ENCODE measurements around the gene DDAH2.

Gene DDAH2

DNA sequence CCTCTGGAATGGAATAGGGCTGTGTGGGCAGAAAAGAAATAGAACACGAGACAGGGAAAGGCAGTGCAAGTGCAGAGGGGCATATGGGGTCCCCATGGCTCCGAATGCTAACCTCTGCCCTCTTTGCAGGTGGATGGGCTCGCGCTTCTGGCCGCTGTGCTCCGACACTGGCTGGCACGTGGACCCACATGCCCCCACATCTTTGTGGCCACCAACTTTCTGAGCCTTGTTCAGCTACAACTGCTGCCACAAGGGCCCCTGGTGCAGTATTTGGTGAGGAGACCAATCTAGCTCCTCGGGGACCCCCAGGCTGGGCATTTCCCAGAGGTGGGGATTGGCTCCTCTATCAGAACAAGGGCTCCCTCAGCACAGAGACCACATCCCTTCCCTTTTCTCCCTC is 32.2 kb upstream of the DDAH2 start:
- no peak for DNase-seq (ENCODE audit: low read depth)

DNA sequence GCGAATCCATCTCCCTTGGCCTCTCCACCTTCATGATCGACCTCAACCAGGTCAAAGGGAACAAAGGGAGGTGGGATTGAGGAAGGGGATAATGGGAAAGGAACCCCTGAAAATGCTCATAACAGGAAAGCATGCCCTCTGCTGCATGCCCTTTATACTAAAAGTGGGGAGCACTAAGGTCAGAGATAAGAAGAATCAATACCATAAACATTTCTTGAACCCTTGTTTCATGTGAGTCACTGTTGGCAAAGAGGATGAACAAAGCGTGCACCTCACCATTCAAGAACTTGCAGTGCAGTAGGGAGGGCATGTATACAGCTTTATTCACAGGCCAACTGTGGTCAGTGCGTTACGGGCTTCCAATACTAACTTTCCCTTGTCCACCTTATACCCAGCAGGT is 31.7 kb upstream of the DDAH2 start:
- DNase-seq (ENCODE audit: low read depth): no peak

DNA sequence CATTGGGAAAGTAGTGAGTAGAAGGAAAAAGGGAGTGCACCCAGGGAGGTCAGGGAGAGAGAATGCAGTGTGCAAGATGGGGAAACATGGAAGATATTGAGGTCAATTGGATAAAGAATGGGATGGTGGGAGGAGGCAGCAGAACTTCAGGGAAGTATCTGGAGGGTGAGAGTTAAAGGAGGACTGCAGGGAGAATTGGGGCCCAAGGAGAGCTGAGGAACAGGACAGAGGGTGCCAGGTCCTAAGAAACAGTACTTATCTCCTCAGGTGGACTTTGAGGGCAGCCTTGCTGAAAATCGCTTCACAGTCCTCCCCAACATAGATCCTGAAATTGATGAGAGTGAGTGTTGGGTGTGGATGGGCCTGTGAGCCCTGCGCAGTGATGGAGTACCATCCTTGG is 29.2 kb upstream of the DDAH2 start:
- no peak for DNase-seq (ENCODE audit: low read depth)

DNA sequence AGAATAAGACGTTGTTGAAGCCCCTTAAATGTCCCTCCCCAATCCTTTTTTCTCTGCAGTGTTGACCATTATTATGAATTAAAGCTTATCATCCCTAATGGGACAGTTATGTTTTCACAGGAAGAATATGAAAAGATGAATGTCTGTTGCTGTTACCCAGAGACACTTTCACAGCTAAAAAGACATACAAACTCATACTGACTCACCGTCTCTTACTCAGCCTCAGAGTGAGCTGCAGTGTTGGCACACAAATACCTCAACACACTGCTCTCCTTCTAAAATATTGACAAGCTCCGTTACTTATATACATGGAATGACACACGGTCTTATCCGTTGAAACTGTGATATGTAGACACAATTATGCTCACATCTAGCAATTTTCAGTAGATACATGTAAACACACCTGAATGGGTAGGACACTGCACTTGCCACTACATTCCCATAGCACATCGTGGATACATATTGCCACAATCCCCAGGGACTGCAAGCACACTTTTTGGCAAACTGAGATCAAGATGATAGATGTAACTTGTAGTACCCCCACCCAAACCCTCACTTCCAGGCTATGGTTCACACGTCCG is 23.7 kb upstream of the DDAH2 start:
- no peak for DNase-seq (ENCODE audit: low read depth)

DNA sequence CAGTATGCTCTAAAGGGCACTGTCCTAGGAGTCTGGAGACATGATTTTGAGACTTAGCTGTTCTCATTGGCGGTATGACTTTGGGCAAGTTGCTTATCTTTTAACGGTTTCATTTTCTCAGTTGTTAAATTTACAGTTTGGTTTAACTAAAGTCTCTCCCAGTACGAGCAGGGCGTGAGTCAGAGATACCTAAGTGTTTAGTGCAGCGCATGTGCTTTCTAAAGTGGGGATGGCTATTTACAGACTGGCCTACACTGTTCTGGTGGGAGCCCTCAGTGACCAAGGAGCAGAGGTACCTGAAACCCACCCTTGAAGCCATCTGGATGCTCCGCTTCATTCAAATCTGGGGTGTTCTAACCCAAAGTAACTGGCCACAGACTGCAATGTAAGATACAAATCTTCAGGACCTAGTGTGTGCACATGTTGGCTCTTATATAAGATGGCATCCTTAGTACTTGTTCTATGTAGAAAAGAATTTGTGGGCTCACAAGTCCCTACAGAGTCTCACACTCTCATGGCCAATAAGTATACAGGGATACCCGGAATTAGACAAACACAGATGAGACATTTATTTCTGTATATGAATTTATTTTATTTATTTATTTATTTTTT is 21.4 kb upstream of the DDAH2 start:
- no peak for DNase-seq (ENCODE audit: low read depth)

DNA sequence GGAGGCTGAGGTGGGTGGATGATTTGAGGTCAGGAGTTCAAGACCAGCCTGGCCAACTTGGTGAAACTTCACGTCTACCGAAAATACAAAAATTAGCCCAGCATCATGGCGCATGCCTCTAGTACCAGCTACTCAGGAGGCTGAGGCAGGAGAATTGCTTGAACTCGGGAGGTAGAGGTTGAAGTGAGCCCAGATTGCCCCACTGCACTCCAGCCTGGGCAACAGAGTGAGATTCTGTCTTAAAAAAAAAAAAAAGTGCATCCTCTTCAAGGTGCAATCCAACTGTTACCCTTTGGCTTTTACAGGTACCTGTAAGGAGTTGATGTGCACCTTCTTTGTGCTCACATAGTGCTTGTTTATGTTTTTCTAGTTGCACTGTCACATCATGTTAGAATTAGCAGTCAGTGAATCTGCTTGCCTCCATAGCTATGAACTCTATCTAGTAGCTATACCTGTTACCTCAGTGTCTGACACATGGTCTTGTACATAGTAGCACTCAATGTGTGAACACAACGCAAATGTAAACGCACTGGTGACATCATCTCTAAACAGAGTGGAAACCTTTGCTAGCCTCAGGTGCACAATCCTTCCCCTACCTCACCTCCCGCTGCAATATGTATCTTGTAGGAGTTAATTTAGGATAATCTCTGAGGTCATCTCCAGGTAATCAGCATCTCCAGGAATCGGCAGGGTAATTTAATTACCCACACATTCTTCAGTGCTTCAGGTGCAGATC is 20.4 kb upstream of the DDAH2 start:
- DNase-seq (ENCODE audit: low read depth): no peak

DNA sequence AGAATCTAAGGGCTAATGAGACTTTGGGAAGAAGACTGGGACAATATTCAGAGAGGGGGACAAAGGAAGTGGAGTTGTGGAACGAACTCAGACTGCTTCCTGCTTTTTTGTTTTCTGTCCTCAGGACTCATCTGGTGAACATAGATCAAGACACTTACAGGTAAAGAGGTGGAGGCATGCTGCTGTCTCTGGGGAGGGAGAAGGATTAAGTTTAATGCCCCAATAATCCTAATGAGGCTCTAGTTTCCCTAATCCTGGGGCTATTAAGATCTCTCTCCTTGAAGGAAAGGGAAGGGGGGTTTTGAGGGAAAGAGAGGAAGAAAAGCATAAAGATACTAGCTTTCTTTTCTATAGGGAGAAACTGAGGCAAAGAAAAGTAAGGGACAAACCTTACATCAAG is 15.3 kb upstream of the DDAH2 start:
- no peak for DNase-seq (ENCODE audit: low read depth)

DNA sequence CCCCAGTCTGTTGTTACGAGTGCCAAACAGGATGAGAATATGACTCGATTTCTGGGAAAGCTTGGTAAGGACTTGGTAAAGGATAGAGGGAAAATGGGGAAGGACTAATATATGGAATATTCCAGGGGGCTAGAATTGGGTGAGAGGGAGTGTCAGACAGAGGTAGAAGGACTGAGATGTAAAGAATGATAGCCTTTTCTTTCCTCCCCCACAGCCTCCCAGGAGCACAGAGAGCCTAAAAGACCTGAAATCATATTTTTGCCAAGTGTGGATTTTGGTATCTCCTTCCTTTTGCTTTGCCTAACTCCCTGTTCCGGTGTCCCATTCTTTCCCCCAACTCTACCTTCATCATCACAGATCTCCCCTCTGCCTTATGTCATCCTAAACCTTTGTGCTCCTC is 13.8 kb upstream of the DDAH2 start:
- DNase-seq (ENCODE audit: low read depth): no peak

DNA sequence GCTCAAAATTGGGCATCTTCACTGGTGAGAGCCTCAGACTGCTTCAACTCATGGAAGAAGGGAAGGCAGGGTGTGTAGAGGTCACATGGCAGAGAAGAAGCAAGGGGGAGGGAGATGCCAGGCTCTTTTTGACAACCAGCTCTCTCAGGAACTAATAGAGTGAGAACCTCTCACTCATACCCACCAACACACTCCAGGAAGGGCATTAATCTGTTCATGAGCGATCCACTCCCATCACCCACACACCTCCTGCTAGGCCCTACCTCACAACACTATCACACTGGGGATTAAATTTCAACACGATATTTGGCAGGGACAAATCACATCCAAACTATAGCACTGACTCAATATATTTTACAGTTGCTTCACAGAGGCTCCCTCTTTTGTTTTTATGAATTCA is 12.7 kb upstream of the DDAH2 start:
- no peak for DNase-seq (ENCODE audit: low read depth)

DNA sequence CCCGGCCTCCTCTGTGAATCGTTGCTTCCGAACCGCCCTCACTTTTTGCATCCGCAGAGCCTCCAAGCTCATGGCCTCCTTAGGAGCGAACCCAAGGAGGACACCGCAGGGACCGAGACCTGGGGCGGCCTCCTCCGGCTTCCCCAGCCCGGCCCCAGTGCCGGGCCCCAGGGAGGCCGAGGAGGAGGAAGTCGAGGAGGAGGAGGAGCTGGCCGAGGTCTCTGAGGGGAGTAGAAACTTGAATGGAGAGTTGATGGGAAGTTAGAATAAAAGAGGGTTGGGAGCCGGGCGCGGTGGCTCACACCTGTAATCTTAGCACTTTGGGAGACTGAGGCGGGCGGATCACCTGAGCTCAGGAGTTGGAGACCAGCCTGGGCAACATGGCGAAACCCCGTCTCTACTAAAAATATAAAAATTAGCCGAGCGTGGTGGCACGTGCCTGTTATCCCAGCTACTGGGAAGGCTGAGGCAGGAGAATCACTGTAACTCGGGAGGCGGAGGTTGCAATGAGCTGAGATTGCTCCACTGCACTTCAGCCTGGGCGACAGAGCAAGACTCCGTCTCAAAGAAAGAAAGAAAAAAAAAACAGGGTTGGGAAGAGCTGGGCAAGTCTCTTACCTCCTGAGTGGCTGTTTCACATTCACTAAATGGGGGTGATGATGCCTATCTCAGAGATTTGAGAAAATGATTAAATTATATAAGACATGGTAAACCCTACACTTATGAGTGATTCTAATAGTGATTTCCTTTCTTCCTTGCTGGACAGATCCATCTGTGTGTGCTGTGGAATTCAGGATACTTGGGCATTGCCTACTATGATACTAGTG is 11.5 kb upstream of the DDAH2 start:
- no peak for DNase-seq (ENCODE audit: low read depth)

DNA sequence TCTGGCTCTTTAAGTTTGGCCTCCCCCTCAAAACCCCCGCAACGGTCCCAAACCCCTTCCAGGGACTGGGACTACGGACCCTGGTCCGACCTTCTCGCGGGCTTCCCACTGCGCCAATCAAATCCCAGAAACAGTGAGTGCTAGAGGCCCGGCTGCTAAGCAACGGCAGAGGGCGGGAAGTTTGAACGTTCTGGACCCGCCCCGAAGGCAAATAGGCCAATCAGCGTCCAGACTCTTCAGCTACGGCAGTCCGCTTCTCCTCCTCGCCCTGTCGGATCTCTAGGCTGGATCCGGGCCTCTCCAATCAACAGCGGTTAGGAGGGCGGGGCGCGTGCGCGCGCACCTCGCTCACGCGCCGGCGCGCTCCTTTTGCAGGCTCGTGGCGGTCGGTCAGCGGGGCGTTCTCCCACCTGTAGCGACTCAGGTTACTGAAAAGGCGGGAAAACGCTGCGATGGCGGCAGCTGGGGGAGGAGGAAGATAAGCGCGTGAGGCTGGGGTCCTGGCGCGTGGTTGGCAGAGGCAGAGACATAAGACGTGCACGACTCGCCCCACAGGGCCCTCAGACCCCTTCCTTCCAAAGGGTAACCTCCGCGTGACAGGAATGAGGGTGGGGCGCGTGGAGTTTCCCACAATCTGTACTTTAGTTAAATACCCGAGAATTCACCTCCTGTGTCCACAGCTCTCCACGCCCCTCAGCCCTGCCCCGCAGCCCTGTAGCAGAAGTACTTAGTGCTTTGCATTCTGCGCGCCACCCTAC is 10.7 kb upstream of the DDAH2 start, which contains the start of gene MSH5:
Gene MSH5, plus strand, starts transcription at position 367 of the 758 bp plus-strand sequence. CDS start 462 bp downstream, outside the sequence.
- peak; percentile 91 for DNase-seq (ENCODE audit: low read depth)

DNA sequence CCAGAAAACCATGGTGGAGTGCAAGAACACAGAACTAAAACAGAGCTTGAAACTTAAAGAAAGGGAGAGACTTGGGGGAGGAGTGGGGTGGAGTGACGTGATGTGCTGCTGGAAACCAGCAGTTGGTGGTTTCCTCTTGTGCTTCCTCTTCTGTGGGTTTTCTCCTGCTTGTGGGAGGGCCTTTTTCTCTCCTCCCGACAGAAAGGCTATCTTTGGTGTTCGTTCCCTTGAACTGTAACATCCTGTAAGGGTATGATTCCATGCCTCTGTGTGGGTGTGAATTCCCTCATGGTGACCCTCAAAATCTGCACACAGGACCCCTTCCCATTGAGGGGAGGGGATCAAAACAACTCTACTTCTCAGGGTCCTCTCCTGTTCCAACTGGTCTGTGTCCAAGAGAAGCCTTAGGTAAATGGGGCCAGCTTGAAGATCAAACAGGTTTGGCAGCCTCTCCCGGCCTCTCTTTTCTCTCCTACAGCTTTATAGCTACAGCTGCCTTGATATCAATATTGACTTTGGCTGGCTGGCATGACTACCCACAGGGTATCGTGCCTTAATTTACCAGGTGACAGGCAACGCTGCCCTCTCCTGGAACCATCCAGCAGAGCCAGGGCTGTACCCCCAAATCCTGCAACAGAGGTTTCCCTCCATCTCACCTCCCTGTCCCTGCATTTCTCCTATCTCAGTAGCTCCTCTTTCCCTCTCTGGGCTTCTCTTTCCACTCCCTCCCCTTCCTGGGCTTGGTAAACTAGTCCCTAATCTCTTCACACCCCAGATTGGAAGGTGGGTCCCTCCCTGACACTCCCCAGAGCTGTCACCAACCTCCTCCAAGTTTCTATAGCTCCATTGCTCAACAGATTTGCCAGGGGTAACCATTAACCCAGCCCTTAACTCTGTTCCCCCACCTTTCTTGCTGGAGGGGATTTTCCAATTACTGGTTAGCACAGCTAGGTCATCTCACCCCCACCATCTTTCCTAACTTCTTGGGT is 9.2 kb upstream of the DDAH2 start:
- peak; percentile 69 for DNase-seq (ENCODE audit: low read depth)

DNA sequence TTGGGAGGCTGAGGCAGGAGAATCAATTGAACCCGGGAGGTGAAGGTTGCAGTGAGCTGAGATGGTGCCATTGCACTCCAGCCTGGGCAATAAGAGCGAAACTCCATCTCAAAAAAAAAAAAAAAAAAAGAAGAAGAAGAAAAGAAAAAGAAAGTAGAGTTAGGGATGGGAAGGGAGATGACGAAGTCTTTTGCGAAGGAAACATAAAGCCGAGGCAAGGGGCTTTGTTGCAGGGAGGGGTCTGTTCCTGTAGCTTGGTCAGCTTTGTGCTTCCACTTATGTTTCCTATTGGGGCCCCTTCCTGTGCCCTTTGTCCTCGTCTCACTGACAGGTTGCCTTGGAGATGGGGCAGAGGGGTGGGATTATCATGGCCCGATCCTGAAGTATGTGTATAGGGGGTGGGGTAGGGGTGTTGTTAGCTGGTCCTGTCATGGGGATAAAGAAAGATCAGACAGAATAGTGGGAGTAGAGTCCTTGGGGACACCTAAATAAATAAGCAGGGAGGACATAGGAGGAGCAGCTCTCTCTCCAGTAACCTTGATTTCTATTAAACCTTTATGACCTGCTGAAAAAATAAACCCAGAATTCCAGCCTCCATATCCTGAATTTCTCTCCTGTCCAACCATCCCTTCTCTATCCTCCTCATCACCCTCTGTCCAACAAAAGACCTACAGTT is 8.4 kb upstream of the DDAH2 start:
- DNase-seq (ENCODE audit: low read depth): no peak

DNA sequence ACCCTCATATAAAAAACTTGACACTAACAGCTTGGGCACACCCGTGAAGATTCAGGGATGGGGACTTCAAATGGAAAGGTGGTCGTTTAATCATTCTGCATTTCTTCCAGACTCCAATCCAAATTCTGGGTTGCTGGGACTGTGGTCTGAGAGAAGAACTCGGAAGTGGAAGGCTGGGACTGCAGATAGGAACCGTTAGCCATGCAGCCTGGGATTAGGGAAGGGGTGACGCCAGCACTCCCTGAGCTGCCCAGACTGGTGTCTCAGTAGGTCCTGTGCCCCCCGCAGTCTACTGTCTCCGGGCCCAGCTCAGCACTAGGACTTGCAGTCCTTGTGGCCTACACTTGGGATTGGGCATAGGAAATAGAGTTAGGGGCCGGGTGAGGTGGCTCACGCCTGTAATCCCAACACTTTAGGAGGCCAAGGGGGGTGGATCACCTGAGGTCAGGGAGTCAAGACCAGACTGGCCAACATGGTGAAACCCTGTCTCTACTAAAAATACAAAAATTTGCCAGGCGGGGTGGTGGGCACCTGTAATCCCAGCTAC is 7.7 kb upstream of the DDAH2 start:
- no peak for DNase-seq (ENCODE audit: low read depth)

DNA sequence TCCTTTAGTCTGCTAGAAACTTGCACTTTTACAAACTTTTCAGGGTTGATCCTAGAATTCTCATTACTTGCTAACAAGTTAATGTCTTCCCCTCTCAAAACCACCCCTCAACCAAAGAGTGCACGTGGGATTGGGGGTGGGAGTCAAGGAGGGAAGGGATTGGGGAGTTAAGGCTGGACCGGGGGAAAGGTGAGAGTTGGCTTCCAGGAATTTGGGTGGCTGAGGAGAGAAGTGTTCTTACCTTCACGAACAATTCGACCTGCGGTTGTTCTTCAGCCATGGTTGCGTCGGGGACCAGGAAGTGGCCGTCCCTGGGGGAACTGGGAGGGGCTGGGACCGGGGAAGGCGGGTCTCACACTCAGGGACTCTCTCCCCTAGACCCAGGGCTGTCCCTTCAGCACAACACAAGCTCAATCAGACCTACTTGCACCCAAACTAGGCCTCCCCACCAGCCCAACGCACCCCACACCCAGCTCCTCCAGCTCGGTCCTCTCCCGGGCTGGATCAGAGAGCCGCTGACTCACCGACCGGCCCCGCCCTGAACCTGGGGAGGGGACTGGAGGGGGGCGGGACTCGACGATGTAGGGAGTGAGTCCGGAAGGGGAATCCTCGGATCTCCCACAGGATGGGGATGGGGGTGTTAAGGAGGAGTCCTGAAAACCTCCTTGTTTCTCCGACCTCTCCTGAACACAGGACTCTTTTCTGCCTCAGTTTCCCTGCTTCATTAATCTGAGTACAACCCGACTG is 7.1 kb upstream of the DDAH2 start, which contains the start of gene CLIC1:
Gene CLIC1, minus strand, starts transcription at position 510 of the 747 bp plus-strand sequence. Its CDS starts 230 bp downstream, at position 280.
- DNase-seq (ENCODE audit: low read depth): peak; percentile 66

DNA sequence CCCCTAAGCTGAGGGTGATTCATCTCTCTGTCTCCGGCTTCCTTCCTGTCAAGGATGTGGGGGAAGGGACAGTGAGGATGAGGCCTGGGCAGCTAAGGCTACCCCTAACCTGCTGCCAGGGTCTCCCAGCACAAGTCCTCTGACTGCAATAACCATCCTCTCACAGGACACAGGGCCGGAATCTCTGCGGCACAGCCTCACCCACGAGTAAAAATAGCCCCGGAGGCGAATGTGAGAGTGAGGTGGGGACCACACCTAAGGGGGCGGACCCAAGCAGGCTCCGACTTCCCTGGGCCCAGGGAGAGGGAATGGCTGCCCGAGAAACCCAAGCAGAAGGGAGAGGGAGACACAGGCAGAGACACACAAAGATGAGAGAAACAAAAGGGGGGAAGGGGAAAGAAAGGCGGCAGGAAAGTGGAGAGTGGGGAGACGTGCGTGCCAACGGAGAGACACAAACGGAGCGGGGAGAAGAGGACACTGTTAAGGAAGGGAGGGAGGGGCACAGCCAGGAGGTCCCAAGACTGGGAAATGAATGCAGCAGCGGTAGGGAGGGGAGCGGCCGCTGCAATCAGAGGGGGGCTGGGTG is 5.8 kb upstream of the DDAH2 start:
- peak; percentile 67 for DNase-seq (ENCODE audit: low read depth)

DNA sequence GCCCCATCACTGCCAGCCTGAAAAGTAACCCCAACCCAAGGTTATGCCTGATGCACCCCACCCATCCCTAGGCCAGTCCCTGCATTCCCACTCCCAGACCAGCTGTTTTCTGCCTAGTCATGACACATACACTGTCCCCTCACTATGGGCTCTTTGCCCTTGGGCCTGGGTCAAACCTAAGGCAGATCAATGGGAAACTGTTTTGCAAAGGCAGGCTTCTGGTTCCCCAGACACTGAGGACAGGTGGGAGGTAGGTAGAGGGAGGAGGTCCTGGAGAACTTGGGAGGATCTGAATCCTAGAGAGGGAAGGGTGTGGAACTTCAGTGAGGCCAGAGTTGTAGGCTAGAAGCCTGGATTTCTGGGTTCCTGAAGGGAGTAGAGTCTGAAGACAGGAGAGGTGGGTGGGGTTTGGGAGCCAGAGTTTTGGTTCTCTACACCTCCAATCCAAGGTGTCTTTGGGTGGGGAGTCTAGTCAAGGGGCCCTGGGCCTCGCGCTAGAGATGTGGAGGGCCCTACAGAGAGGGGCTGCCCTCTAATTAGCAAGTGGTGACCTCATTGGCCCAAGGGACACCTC is 5.2 kb upstream of the DDAH2 start:
- no peak for DNase-seq (ENCODE audit: low read depth)

DNA sequence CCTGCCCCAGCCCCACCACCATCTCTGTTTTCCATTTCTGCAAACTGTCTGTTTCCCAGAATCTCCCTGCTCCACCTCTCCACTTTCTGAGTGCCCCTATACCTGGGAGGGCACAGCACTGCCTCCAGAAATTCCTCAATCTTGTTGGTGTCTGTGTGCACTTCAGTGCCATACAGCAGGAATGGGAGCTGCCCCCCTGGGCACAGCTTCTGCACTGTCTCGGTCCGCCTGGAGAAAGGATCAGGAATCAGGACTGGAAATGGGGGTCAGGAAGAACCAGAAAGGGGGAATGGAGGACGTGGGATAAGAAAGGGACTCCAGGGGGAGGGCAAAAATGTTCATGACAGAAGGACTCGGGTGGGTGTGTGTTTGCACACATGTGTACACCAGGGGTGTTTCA is 4.6 kb upstream of the DDAH2 start:
- no peak for DNase-seq (ENCODE audit: low read depth)

Data from T-helper 22 cell (primary cell).